ENCODE results near the gene BOLL. TPM values are rescaled to one million over a fixed set of nuclear protein-coding genes. Genes with fewer than 3 reads are reported as not detected.
"Not testable (repeated sequence)": the region's sequence is repeated elsewhere in the genome, so short reads cannot be mapped to it uniquely, and the experiment has no call there.

Gene BOLL
- total RNA-seq, 4 donors from 2014 or later: not detected

- H3K4me3 ChIP-seq: no peak overlapping the region
- no peaks in the 10 kb centered on the region for H3K27me3 ChIP-seq
- no peaks in the 10 kb centered on the region for H3K9me3 ChIP-seq
- no peaks in the 10 kb centered on the region for H3K4me1 ChIP-seq
- H3K36me3 ChIP-seq: no peaks in the 10 kb centered on the region
- TF ChIP-seq CTCF (IDR thresholded peaks at IDR 0.05) (no peak), POLR2A (IDR thresholded peaks at IDR 0.05) (no peak)
- no peak overlapping the region for H3K27ac ChIP-seq
- intact Hi-C loops (cut with DNase I; ENCODE audit: low total_unique reads): loop anchor here (10.0 kb wide), 1 partner anchor 594 kb away; no protein-coding TSS in a partner anchor
- no peak for DNase-seq
Observed at GRCh38 chr2:197700960-197701359, 84.2 kb downstream of the BOLL start.

GRCh38 chr2:197699724-197700123 is 85.4 kb downstream of the BOLL start:
- intact Hi-C loops (cut with DNase I; ENCODE audit: low total_unique reads): loop anchor here (10.0 kb wide), 1 partner anchor 595 kb away; no protein-coding TSS in a partner anchor
- not testable (repeated sequence) for H3K36me3 ChIP-seq, DNase-seq, H3K27me3 ChIP-seq, H3K4me1 ChIP-seq, H3K4me3 ChIP-seq, H3K9me3 ChIP-seq, H3K27ac ChIP-seq

- H3K4me3 ChIP-seq; H3K9me3 ChIP-seq; H3K27me3 ChIP-seq; intact Hi-C loops (cut with DNase I; ENCODE audit: low total_unique reads); H3K27ac ChIP-seq; DNase-seq; H3K36me3 ChIP-seq; H3K4me1 ChIP-seq: not testable (repeated sequence)
Observed at GRCh38 chr2:197696571-197696970, 88.5 kb downstream of the BOLL start.

GRCh38 chr2:197695971-197696370 is 89.1 kb downstream of the BOLL start:
- H3K9me3 ChIP-seq; H3K27me3 ChIP-seq; H3K36me3 ChIP-seq; intact Hi-C loops (cut with DNase I; ENCODE audit: low total_unique reads); DNase-seq; H3K27ac ChIP-seq; H3K4me3 ChIP-seq; H3K4me1 ChIP-seq: not testable (repeated sequence)

GRCh38 chr2:197695206-197695605 is 89.9 kb downstream of the BOLL start:
- H3K27me3 ChIP-seq; H3K27ac ChIP-seq; H3K4me3 ChIP-seq; H3K36me3 ChIP-seq; H3K4me1 ChIP-seq; H3K9me3 ChIP-seq; intact Hi-C loops (cut with DNase I; ENCODE audit: low total_unique reads); DNase-seq: not testable (repeated sequence)

GRCh38 chr2:197677483-197677882 is 107.6 kb downstream of the BOLL start:
- no peaks in the 10 kb centered on the region for H3K27me3 ChIP-seq
- no peak for TF ChIP-seq CTCF (IDR thresholded peaks at IDR 0.05)
- no peak for TF ChIP-seq POLR2A (IDR thresholded peaks at IDR 0.05)

GRCh38 chr2:197677056-197677455 is 108.1 kb downstream of the BOLL start:
- TF ChIP-seq POLR2A (IDR thresholded peaks at IDR 0.05) (no peak), CTCF (IDR thresholded peaks at IDR 0.05) (no peak)
- intact Hi-C loops (cut with DNase I; ENCODE audit: low total_unique reads): no loop called here
- peak overlapping the region in 1 of 2 donors; percentile 88 for H3K27ac ChIP-seq

More at GRCh38 chr2:197677483-197677882, 107.6 kb downstream of the BOLL start:
- H3K9me3 ChIP-seq: no peaks in the 10 kb centered on the region
- H3K4me3 ChIP-seq: no peak overlapping the region
- H3K27ac ChIP-seq: no peak overlapping the region
- DNase-seq: no peak
- H3K36me3 ChIP-seq: no peaks in the 10 kb centered on the region
- H3K4me1 ChIP-seq: no peaks in the 10 kb centered on the region
- intact Hi-C loops (cut with DNase I; ENCODE audit: low total_unique reads): no loop called here

More at GRCh38 chr2:197677056-197677455, 108.1 kb downstream of the BOLL start:
- no peak for DNase-seq
- H3K9me3 ChIP-seq: no peaks in the 10 kb centered on the region
- H3K36me3 ChIP-seq: no peaks in the 10 kb centered on the region
- no peaks in the 10 kb centered on the region for H3K27me3 ChIP-seq
- H3K4me1 ChIP-seq: no peaks in the 10 kb centered on the region
- H3K4me3 ChIP-seq: no peak overlapping the region

Other genes with a start within 250 kb of the BOLL start
- 10 to 100 TPM in 2 of 4 donors, 1 to 10 TPM in 2; 2.0 to 26.7 (median 9.5) TPM for gene RFTN2, start 109.7 kb downstream of the BOLL start, total RNA-seq
- 10 to 100 TPM in 1 of 4 donors, 1 to 10 TPM in 2, not detected in 1; 4.7 to 17.9 (median 8.0) TPM for gene MARS2, start 80.0 kb downstream of the BOLL start, total RNA-seq
- 10 to 100 TPM in 3 of 4 donors, 1 to 10 TPM in 1; 7.3 to 32.5 (median 15.0) TPM for gene PLCL1, start 19.3 kb upstream of the BOLL start, total RNA-seq